ENCODE measurements around the gene ATP9B.

DNA sequence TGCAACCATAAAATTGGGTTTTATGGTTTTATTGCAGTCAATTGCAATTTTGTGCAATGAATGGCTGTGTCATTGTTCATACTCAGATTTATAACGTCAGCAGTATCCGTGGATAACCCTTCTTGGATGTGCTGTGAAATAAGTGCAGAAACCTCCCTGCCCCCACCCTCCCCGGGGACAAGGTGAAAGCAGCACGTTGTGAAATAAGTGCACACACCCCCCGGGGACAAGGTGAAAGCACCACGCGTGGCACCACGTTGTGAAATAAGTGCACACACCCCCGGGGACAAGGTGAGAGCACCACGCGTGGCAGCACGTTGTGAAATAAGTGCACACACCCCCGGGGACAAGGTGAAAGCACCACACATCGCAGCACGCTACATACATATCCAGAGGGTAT lies 232.9 kb downstream of the ATP9B start:
- TF ChIP-seq CTCF (IDR thresholded peaks at IDR 0.05; ENCODE audit: insufficient read depth, low read depth, low read length) (no peak), EZH2 (IDR thresholded peaks at IDR 0.05; ENCODE audit: insufficient read depth, low read length) (no peak)

Data from astrocyte (in vitro differentiated cells and primary cell).